HepG2 (cell line): Measurements from ENCODE around the gene TCF12. TPM values are rescaled to one million over a fixed set of nuclear protein-coding genes. Genes with fewer than 3 reads are reported as not detected.
A peak's percentile ranks its signal among the peaks of the same experiment; 100 is the strongest.

Source experiments
- ATAC-seq: fragments of 200-7000 bp; cut with Tn5 transposase; 3 replicates; pipeline ENCODE4 v1.9.1; 2020; ENCODE audit warnings: mild to moderate bottlenecking, moderate library complexity
- BruUV-seq: library from RNA; stranded (reverse); fragments of 400-500 nt; replicated peaks from 2 replicates; lab custom pipeline; 2021; lab: Mats Ljungman, UMichigan
- CTCF ChIA-PET: fragments of 300-600 bp; formaldehyde crosslinking; extraction: SDS; loops from one replicate; lab custom pipeline; 2021; ENCODE audit warnings: low total read pairs, inconsistent platforms, low intra/inter-chr PET ratio; lab: Yijun Ruan, JAX
- POLR2A ChIA-PET: fragments of 350-600 bp; sonication (Branson Sonifier 250); formaldehyde crosslinking; loops from one replicate; lab custom pipeline; 2020; ENCODE audit warnings: antibody characterized with exemption, inconsistent platforms; lab: Yijun Ruan, JAX
- DNase-seq: peaks from one replicate; pipeline ENCODE4 v3.0.0-alpha.2; 2015; ENCODE audit warnings: low spot score
- FAIRE-seq: peaks from 3 replicates; lab custom pipeline; 2011; peaks lifted over from hg19 to GRCh38; lab: Jason Lieb, UNC
- H2AFZ ChIP-seq: one replicate; pipeline ENCODE4 v1.6.1; 2011; ENCODE audit warnings: low read length, inconsistent platforms
- H3K27ac ChIP-seq: fragments of 300-600 bp; 3 replicates; pipeline ENCODE4 v1.8.0; 2011; ENCODE audit warnings: mixed run types, mild to moderate bottlenecking, mixed read lengths, low read length, inconsistent platforms; ENCODE audit not compliant: insufficient read depth; ENCODE audit errors: extremely low read length
- H3K27me3 ChIP-seq, 2 experiments: fragments of 200-600 bp in 1 of 2; 2 replicates in 1 of 2; 3 replicates in 1 of 2; pipeline versions ENCODE4 v1.6.0 to v1.8.0; 2011; ENCODE audit warnings: low read length in 2 of 2, mild to moderate bottlenecking in 2 of 2, moderate library complexity in 2 of 2, inconsistent platforms in 1 of 2; ENCODE audit not compliant: insufficient read depth in 2 of 2, control insufficient read depth in 1 of 2
- H3K36me3 ChIP-seq, 2 experiments: fragments of 200-600 bp in 1 of 2; replicated peaks in 1 of 2; 2 replicates in 1 of 2; 3 replicates in 1 of 2; pipeline versions ENCODE4 v1.5.1 to v1.8.0; 2011; ENCODE audit warnings: low read length in 2 of 2, inconsistent platforms in 1 of 2; ENCODE audit not compliant: insufficient read depth in 2 of 2, control insufficient read depth in 1 of 2
- H3K4me1 ChIP-seq: 2 replicates; pipeline ENCODE4 v1.5.1; 2012; ENCODE audit warnings: low read length, inconsistent platforms; ENCODE audit not compliant: insufficient read depth
- H3K4me2 ChIP-seq: 2 replicates; pipeline ENCODE4 v1.6.0; 2011; ENCODE audit warnings: low read depth, low read length, inconsistent platforms
- H3K4me3 ChIP-seq, 3 experiments: fragments of 200-600 bp in 1 of 3; sonication (generic), shearing (Covaris generic) in 1 of 3; replicated peaks in 1 of 3; 2 replicates each; pipeline ENCODE4 v1.5.1; 2011 to 2016; ENCODE audit warnings: low read length in 3 of 3, inconsistent platforms in 2 of 3, low read depth in 2 of 3, mild to moderate bottlenecking in 2 of 3, control low read depth in 1 of 3, mixed read lengths in 1 of 3; ENCODE audit not compliant: insufficient read depth in 1 of 3
- H3K79me2 ChIP-seq: one replicate; pipeline ENCODE4 v1.6.1; 2011; ENCODE audit warnings: low read length, inconsistent platforms; ENCODE audit not compliant: insufficient read depth
- H3K9ac ChIP-seq: 2 replicates; pipeline ENCODE4 v1.6.0; 2011; ENCODE audit warnings: mild to moderate bottlenecking, low read depth, low read length, inconsistent platforms; ENCODE audit not compliant: insufficient read depth
- H3K9me3 ChIP-seq: 2 replicates; pipeline ENCODE4 v1.5.1; 2012; ENCODE audit warnings: mild to moderate bottlenecking, low read length
- H4K20me1 ChIP-seq: 2 replicates; pipeline ENCODE4 v1.6.0; 2011; ENCODE audit warnings: inconsistent platforms, mild to moderate bottlenecking, low read length, moderate library complexity; ENCODE audit not compliant: insufficient read depth
- CENPX ChIP-seq: sonication (generic); formaldehyde crosslinking; IDR thresholded peaks from 2 replicates; pipeline ENCODE4 v1.9.0; 2021; ENCODE audit warnings: mild to moderate bottlenecking, missing genetic modification reagents, moderate library complexity
- E2F2 ChIP-seq: sonication (generic); formaldehyde crosslinking; IDR thresholded peaks from 2 replicates; pipeline ENCODE4 v1.4.0; 2020; ENCODE audit warnings: missing genetic modification reagents, borderline replicate concordance
- IRF1 ChIP-seq: sonication (generic); formaldehyde crosslinking; IDR thresholded peaks from 2 replicates; pipeline ENCODE4 v1.4.0; 2020; ENCODE audit warnings: low read depth, mild to moderate bottlenecking, missing genetic modification reagents
- MAF1 ChIP-seq: sonication (generic); formaldehyde crosslinking; IDR thresholded peaks from 2 replicates; pipeline ENCODE4 v1.5.0; 2020; ENCODE audit warnings: missing genetic modification reagents, borderline replicate concordance
- MAFG ChIP-seq: sonication (generic); formaldehyde crosslinking; IDR thresholded peaks from 2 replicates; pipeline ENCODE4 v1.5.1; 2020; ENCODE audit warnings: mild to moderate bottlenecking, missing genetic modification reagents
- MEF2D ChIP-seq: sonication (generic); formaldehyde crosslinking; IDR thresholded peaks from 2 replicates; pipeline ENCODE4 v1.5.1; 2020; ENCODE audit warnings: mild to moderate bottlenecking, missing genetic modification reagents
- MIER3 ChIP-seq: IDR thresholded peaks from 2 replicates; pipeline ENCODE4 v1.6.1; 2016; ENCODE audit warnings: missing compliant biosample characterization, borderline replicate concordance
- REL ChIP-seq: sonication (generic); formaldehyde crosslinking; conservative IDR thresholded peaks from 2 replicates; pipeline ENCODE4 v1.8.0; 2022; ENCODE audit warnings: mild to moderate bottlenecking, missing genetic modification reagents, moderate library complexity
- SOX13 ChIP-seq, 3 experiments: fragments of 450-650 bp in 1 of 3; sonication (generic) in 1 of 3; formaldehyde crosslinking in 1 of 3; IDR thresholded peaks in 2 of 3; conservative IDR thresholded peaks in 1 of 3; 2 replicates each; pipeline versions ENCODE4 v1.5.0 to v1.6.1; 2016 to 2020; ENCODE audit warnings: antibody characterized with exemption in 1 of 3, mild to moderate bottlenecking in 1 of 3, missing compliant biosample characterization in 1 of 3, missing genetic modification reagents in 1 of 3, moderate library complexity in 1 of 3
- TBX2 ChIP-seq: sonication (generic); formaldehyde crosslinking; IDR thresholded peaks from 2 replicates; pipeline ENCODE4 v1.5.0; 2020; ENCODE audit warnings: missing genetic modification reagents, mild to moderate bottlenecking, borderline replicate concordance
- ZBTB8A ChIP-seq: sonication (generic); formaldehyde crosslinking; IDR thresholded peaks from 2 replicates; pipeline ENCODE4 v1.4.0; 2020; ENCODE audit warnings: mild to moderate bottlenecking, low read depth, missing genetic modification reagents, borderline replicate concordance
- ZNF17 ChIP-seq: sonication (generic); formaldehyde crosslinking; IDR thresholded peaks from 2 replicates; pipeline ENCODE4 v1.5.0; 2020; ENCODE audit warnings: mild to moderate bottlenecking, missing genetic modification reagents
- ZNF207 ChIP-seq: fragments of 450-650 bp; IDR thresholded peaks from 2 replicates; pipeline ENCODE4 v1.6.1; 2016; ENCODE audit warnings: antibody characterized with exemption, borderline replicate concordance
- ZNF547 ChIP-seq: sonication (generic); formaldehyde crosslinking; IDR thresholded peaks from 2 replicates; pipeline ENCODE4 v1.5.1; 2020; ENCODE audit warnings: mild to moderate bottlenecking, missing genetic modification reagents
- in situ Hi-C: cut with HindIII; loops from 2 replicates; pipeline ENCODE4 v1.10.0; 2017; ENCODE audit warnings: low pct_unique_long_range_greater_than_20kb; ENCODE audit not compliant: extremely low pct_ligation_motif_present
- intact Hi-C: fragments of 100-400 bp; cut with micrococcal nuclease; formaldehyde crosslinking; loops from one replicate; pipeline ENCODE4 v1.10.0; 2022; ENCODE audit not compliant: unreplicated experiment
- polyA plus RNA-seq, 8 experiments: library from polyadenylated mRNA; depleted of rRNA in 3 of 8; stranded (reverse) in 7 of 8; unstranded in 1 of 8; fragments of >200 nt; fragmentation: Illumina TruSeq in 4 of 8; extraction: Trizol in 4 of 8; gene quantifications; 2 replicates each; pipeline versions ENCODE4 v1.2.1 to v1.2.3, GENCODE V29; 2011 to 2016; ENCODE audit warnings: low read depth in 4 of 8, missing spikeins in 1 of 8, mixed read lengths in 1 of 8; ENCODE audit not compliant: insufficient read depth in 1 of 8
- total RNA-seq, 5 experiments: library from RNA; depleted of rRNA; stranded (reverse); fragments of >200 nt; fragmentation: Illumina TruSeq; extraction: Trizol; gene quantifications; 2 replicates each; pipeline ENCODE4 v1.2.3, GENCODE V29; 2016; ENCODE audit warnings: low read depth in 1 of 5
- TF ChIP-seq, protein P1 (sequence below): IDR thresholded peaks from 2 replicates; pipeline ENCODE4 v1.4.0; 2020; ENCODE audit warnings: mild to moderate bottlenecking, missing genetic modification reagents
- TF ChIP-seq, protein P2 (sequence below): sonication (generic); IDR thresholded peaks from 2 replicates; pipeline ENCODE4 v1.6.1; 2016; ENCODE audit warnings: low read depth, borderline replicate concordance
- TF ChIP-seq, protein P3 (sequence below): sonication (generic); formaldehyde crosslinking; IDR thresholded peaks from 2 replicates; pipeline ENCODE4 v1.4.0; 2020; ENCODE audit warnings: mild to moderate bottlenecking, missing genetic modification reagents

The TCF12 gene
- total and polyA plus RNA-seq, 2 of the 13 experiments (the other 11 are each of a cell fraction or from before 2014, with no cell fraction given): 48.6 to 51.1 TPM

- TF ChIP-seq E2F2 (CRISPR knock-in tag): no peak
- no peak for TF ChIP-seq SOX13 (IDR thresholded peaks at IDR 0.05)
- peak in 1 of 2 experiments; percentile 66; a peak in 2 of 4 replicates for TF ChIP-seq SOX13 (CRISPR knock-in tag; conservative IDR thresholded peaks at IDR 0.05 in 1 of 2, IDR thresholded peaks at IDR 0.05 in 1 of 2)
- no peak for TF ChIP-seq ZNF207
- no peak for TF ChIP-seq MIER3 (CRISPR knock-in tag)
- TF ChIP-seq ZNF17 (CRISPR knock-in tag): no peak
- TF ChIP-seq ZBTB8A: no peak
- TF ChIP-seq MAFG (CRISPR knock-in tag): no peak
- TF ChIP-seq ZNF547 (CRISPR knock-in tag): no peak
- TF ChIP-seq MAF1: no peak
- no peak for TF ChIP-seq IRF1
Observed at GRCh38 chr15:56957812-56958406, 39.5 kb downstream of the TCF12 start (continued).

DNA sequence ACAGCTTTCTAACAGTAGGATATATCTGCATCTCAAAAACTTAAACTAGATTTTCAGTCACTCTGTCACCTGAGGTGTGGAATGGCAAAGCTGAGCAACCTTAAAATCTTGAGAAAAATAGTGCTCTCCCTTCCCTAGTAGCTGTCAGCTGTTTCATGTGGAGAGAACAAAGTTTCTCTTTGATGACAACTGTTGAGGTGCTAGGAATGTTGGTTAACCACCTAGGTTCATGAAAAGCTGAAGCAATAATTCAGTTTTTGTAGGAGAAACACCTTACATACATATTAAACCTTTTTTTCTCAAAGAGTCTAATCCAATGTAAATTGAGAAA is 40.8 kb downstream of the TCF12 start:
- POLR2A ChIA-PET: no interaction called here
- peaks cover 67% of the 10 kb centered on the region for H3K4me1 ChIP-seq
- DNase-seq: peak; percentile 40
- H2AFZ ChIP-seq: no peak overlapping the region
- H3K4me3 ChIP-seq: no peak overlapping the region
- in situ Hi-C loops: no loop called here
- no peaks in the 10 kb centered on the region for H3K9me3 ChIP-seq
- FAIRE-seq: peak; percentile 42
- H4K20me1 ChIP-seq: peaks cover 4% of the 10 kb centered on the region
- H3K36me3 ChIP-seq: no peaks in the 10 kb centered on the region
- CTCF ChIA-PET: no interaction called here
- no peak overlapping the region for H3K9ac ChIP-seq
- intact Hi-C loops: no loop called here
- H3K79me2 ChIP-seq: peaks cover 85% of the 10 kb centered on the region
- no peak overlapping the region; the same call in 1 of the 2 replicates for H3K4me2 ChIP-seq
- BruUV-seq: no TSS peak
- no peak for ATAC-seq
- H3K27ac ChIP-seq: no peak overlapping the region
- no peaks in the 10 kb centered on the region for H3K27me3 ChIP-seq
- TF ChIP-seq CENPX (CRISPR knock-in tag) (no peak), TBX2 (CRISPR knock-in tag) (no peak), MEF2D (CRISPR knock-in tag) (no peak), REL (no peak)
- TF ChIP-seq, protein P1, sequence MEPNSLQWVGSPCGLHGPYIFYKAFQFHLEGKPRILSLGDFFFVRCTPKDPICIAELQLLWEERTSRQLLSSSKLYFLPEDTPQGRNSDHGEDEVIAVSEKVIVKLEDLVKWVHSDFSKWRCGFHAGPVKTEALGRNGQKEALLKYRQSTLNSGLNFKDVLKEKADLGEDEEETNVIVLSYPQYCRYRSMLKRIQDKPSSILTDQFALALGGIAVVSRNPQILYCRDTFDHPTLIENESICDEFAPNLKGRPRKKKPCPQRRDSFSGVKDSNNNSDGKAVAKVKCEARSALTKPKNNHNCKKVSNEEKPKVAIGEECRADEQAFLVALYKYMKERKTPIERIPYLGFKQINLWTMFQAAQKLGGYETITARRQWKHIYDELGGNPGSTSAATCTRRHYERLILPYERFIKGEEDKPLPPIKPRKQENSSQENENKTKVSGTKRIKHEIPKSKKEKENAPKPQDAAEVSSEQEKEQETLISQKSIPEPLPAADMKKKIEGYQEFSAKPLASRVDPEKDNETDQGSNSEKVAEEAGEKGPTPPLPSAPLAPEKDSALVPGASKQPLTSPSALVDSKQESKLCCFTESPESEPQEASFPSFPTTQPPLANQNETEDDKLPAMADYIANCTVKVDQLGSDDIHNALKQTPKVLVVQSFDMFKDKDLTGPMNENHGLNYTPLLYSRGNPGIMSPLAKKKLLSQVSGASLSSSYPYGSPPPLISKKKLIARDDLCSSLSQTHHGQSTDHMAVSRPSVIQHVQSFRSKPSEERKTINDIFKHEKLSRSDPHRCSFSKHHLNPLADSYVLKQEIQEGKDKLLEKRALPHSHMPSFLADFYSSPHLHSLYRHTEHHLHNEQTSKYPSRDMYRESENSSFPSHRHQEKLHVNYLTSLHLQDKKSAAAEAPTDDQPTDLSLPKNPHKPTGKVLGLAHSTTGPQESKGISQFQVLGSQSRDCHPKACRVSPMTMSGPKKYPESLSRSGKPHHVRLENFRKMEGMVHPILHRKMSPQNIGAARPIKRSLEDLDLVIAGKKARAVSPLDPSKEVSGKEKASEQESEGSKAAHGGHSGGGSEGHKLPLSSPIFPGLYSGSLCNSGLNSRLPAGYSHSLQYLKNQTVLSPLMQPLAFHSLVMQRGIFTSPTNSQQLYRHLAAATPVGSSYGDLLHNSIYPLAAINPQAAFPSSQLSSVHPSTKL (CRISPR knock-in tag): 0 out of 2 replicates have a peak, but pooled peaks have one; percentile 10
- TF ChIP-seq, protein P2, sequence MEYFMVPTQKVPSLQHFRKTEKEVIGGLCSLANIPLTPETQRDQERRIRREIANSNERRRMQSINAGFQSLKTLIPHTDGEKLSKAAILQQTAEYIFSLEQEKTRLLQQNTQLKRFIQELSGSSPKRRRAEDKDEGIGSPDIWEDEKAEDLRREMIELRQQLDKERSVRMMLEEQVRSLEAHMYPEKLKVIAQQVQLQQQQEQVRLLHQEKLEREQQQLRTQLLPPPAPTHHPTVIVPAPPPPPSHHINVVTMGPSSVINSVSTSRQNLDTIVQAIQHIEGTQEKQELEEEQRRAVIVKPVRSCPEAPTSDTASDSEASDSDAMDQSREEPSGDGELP: peak; percentile 79; the same call in 1 of the 2 replicates
- TF ChIP-seq, protein P3, sequence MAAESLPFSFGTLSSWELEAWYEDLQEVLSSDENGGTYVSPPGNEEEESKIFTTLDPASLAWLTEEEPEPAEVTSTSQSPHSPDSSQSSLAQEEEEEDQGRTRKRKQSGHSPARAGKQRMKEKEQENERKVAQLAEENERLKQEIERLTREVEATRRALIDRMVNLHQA (CRISPR knock-in tag): no peak
